Mononuclear cell (primary cell): ENCODE data around the gene NLRC3. TPM values are rescaled to one million over a fixed set of nuclear protein-coding genes. Genes with fewer than 3 reads are reported as not detected.

ENCODE experiments used
- H3K27me3 ChIP-seq: 2 replicates; pipeline ENCODE4 v1.6.0; 2011; ENCODE audit warnings: low read length, control low read depth; ENCODE audit not compliant: insufficient read depth
- H3K4me1 ChIP-seq: 2 replicates; pipeline ENCODE4 v1.5.1; 2011; ENCODE audit warnings: mild to moderate bottlenecking, low read length, control low read depth; ENCODE audit not compliant: insufficient read depth
- H3K4me3 ChIP-seq: 2 replicates; pipeline ENCODE4 v1.5.1; 2011; ENCODE audit warnings: mild to moderate bottlenecking, low read length, moderate library complexity
- H3K9me3 ChIP-seq: 2 replicates; pipeline ENCODE4 v1.5.1; 2011; ENCODE audit warnings: low read depth, mild to moderate bottlenecking, control low read depth, low read length
- total RNA-seq: library from RNA; depleted of rRNA; stranded (reverse); fragments of >200 nt; gene quantifications from one replicate; pipeline ENCODE4 v1.2.3, GENCODE V29; 2012

Gene NLRC3
- total RNA-seq, 1 donor = 25.1 TPM

- H3K9me3 ChIP-seq = no peaks in the 10 kb centered on the region
These were observed 23.9 kb downstream of the NLRC3 start for GRCh38 chr16:3553138-3553923.

GRCh38 chr16:3550851-3551847 lies 26.1 kb downstream of the NLRC3 start:
- Histone ChIP-seq H3K4me1 (peaks cover 17% of the 10 kb centered on the region), H3K27me3 (no peaks in the 10 kb centered on the region), H3K9me3 (no peaks in the 10 kb centered on the region), H3K4me3 (no peak overlapping the region)

More at GRCh38 chr16:3553138-3553923, 23.9 kb downstream of the NLRC3 start:
- Histone ChIP-seq H3K4me1 (peaks cover under 1% of the 10 kb centered on the region), H3K27me3 (no peaks in the 10 kb centered on the region), H3K4me3 (no peak overlapping the region)

GRCh38 chr16:3549906-3550305 lies 27.3 kb downstream of the NLRC3 start:
- Histone ChIP-seq H3K27me3 (no peaks in the 10 kb centered on the region), H3K9me3 (no peaks in the 10 kb centered on the region), H3K4me3 (no peak overlapping the region), H3K4me1 (peaks cover 17% of the 10 kb centered on the region)

GRCh38 chr16:3548859-3549258 lies 28.3 kb downstream of the NLRC3 start:
- Histone ChIP-seq H3K9me3 (no peaks in the 10 kb centered on the region), H3K27me3 (no peaks in the 10 kb centered on the region), H3K4me1 (peaks cover 17% of the 10 kb centered on the region), H3K4me3 (no peak overlapping the region)

- Histone ChIP-seq H3K4me1 (peaks cover 17% of the 10 kb centered on the region), H3K9me3 (no peaks in the 10 kb centered on the region)
These were observed 28.8 kb downstream of the NLRC3 start for GRCh38 chr16:3548445-3548844.

GRCh38 chr16:3546986-3547682 lies 30.1 kb downstream of the NLRC3 start:
- H3K9me3 ChIP-seq = no peaks in the 10 kb centered on the region
- no peaks in the 10 kb centered on the region for H3K27me3 ChIP-seq
- peaks cover 17% of the 10 kb centered on the region for H3K4me1 ChIP-seq
- no peak overlapping the region for H3K4me3 ChIP-seq

More at GRCh38 chr16:3548445-3548844, 28.8 kb downstream of the NLRC3 start:
- Histone ChIP-seq H3K27me3 (no peaks in the 10 kb centered on the region), H3K4me3 (no peak overlapping the region)

- H3K4me1 ChIP-seq = peaks cover 11% of the 10 kb centered on the region
- H3K9me3 ChIP-seq = no peaks in the 10 kb centered on the region
- no peaks in the 10 kb centered on the region for H3K27me3 ChIP-seq
- no peak overlapping the region for H3K4me3 ChIP-seq
These were observed 34.4 kb downstream of the NLRC3 start for GRCh38 chr16:3542601-3543373.

GRCh38 chr16:3541527-3542155 lies 35.6 kb downstream of the NLRC3 start:
- H3K4me3 ChIP-seq = no peak overlapping the region
- H3K9me3 ChIP-seq = no peaks in the 10 kb centered on the region
- H3K4me1 ChIP-seq = peaks cover under 1% of the 10 kb centered on the region
- no peaks in the 10 kb centered on the region for H3K27me3 ChIP-seq

- no peaks in the 10 kb centered on the region for H3K4me1 ChIP-seq
- no peaks in the 10 kb centered on the region for H3K27me3 ChIP-seq
- no peak overlapping the region for H3K4me3 ChIP-seq
- H3K9me3 ChIP-seq = no peaks in the 10 kb centered on the region
These were observed 39.0 kb downstream of the NLRC3 start for GRCh38 chr16:3538222-3538621.

- Histone ChIP-seq H3K4me3 (no peak overlapping the region), H3K4me1 (no peaks in the 10 kb centered on the region), H3K27me3 (no peaks in the 10 kb centered on the region), H3K9me3 (no peaks in the 10 kb centered on the region)
These were observed 40.4 kb downstream of the NLRC3 start for GRCh38 chr16:3536851-3537250.

- Histone ChIP-seq H3K4me3 (no peak overlapping the region), H3K4me1 (no peaks in the 10 kb centered on the region), H3K9me3 (no peaks in the 10 kb centered on the region), H3K27me3 (no peaks in the 10 kb centered on the region)
These were observed 40.9 kb downstream of the NLRC3 start for GRCh38 chr16:3536271-3536731.

GRCh38 chr16:3534126-3534525 lies 43.1 kb downstream of the NLRC3 start:
- no peak overlapping the region for H3K4me3 ChIP-seq
- no peaks in the 10 kb centered on the region for H3K9me3 ChIP-seq
- H3K4me1 ChIP-seq = no peaks in the 10 kb centered on the region
- no peaks in the 10 kb centered on the region for H3K27me3 ChIP-seq

- H3K9me3 ChIP-seq = no peaks in the 10 kb centered on the region
- H3K4me3 ChIP-seq = no peak overlapping the region
- H3K27me3 ChIP-seq = no peaks in the 10 kb centered on the region
- no peaks in the 10 kb centered on the region for H3K4me1 ChIP-seq
These were observed 44.5 kb downstream of the NLRC3 start for GRCh38 chr16:3532741-3533140.
